CD4-positive, alpha-beta T cell treated with Interleukin-15 for 4 hours (primary cell): ENCODE results near the gene HIVEP3.
"Not testable (repeated sequence)": the region's sequence is repeated elsewhere in the genome, so short reads cannot be mapped to it uniquely, and the experiment has no call there.

ENCODE experiments used
- DNase-seq: peaks from one replicate; pipeline ENCODE4 v3.0.0-alpha.2; 2020; ENCODE audit warnings: low spot score

HIVEP3 gene

DNA sequence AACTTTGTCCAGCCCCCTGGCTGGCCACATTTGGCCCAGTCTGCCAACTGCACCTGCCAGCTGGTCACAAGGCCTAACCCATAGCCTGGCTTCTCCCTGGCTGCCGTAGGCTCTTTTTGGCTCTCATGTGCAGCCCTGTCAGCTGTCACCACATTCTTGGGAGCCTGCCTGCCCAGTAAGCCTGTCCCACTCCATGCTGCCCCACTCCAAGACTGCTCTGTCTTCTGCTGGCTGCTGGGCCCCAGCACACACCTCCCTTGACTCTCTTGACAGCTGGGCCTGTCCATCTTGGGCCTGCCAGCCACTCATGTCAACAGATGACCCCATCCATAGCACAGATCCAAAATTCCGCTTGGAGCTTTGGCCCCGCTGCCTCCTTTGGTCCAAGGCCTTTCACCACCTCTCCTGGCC, 360.0 kb downstream of the HIVEP3 start:
- no peak for DNase-seq

GRCh38 chr1:41557751-41558455, 360.8 kb downstream of the HIVEP3 start:
- no peak for DNase-seq

GRCh38 chr1:41554746-41555145, 364.0 kb downstream of the HIVEP3 start:
- DNase-seq, result not testable (repeated sequence)

DNA sequence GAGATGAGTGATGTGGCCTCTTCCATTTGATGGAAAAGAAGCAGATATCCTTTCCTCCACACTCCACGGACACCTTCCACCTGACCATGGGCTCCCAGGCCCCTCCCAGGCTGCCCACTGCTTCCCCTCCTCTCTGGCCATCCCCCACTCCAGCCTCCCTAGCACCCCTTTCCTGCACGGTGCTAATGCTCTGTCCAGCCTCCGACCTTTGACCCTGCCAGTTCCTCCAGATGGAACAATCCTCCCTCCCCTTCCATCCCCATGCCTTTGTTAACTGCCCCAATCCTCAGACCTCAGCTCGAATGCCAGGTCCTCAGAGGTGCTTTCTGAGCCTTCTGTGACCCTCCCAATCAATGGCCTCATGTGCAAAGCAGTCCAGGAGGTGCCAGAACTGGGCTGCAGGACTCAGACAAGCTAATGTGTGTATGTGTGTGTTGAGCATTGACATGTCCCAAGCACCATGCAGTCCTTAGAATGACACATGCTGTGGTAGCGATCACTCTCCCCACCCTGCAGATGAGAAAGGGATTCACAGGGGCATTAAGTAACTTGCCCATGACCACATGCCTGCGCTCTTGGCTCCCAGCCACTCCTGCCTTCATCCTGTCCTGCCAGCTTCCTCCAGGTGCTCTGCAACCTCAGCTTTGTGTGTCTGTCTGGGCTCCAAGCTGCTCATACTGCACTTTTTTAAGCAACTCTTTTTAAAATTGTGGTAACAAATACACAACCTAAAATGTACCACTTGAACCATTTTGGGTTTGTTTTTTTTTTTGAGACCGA, 370.8 kb downstream of the HIVEP3 start:
- DNase-seq, result no peak

GRCh38 chr1:41547336-41547735, 371.4 kb downstream of the HIVEP3 start:
- DNase-seq, result no peak

DNA sequence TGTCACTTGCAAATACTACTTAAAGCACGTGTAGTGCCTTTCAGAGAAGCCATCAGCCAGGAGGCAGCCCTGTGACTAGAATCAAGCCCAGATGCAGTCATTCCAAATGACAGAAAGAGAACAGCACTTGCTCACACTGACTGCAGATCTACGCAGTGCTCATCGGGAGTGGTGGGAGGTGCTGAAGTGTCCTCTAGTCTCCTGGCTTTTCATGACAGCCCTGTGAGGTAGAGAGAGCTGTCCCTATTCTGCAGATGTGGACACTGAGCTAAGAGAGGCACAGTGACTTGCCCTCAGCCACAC, 371.9 kb downstream of the HIVEP3 start:
- DNase-seq, result no peak

- no peak for DNase-seq
These were observed 372.5 kb downstream of the HIVEP3 start for GRCh38 chr1:41545996-41546832.

GRCh38 chr1:41542196-41542930, 376.4 kb downstream of the HIVEP3 start:
- no peak for DNase-seq

- no peak for DNase-seq
These were observed 377.1 kb downstream of the HIVEP3 start for GRCh38 chr1:41541592-41541952.

DNA sequence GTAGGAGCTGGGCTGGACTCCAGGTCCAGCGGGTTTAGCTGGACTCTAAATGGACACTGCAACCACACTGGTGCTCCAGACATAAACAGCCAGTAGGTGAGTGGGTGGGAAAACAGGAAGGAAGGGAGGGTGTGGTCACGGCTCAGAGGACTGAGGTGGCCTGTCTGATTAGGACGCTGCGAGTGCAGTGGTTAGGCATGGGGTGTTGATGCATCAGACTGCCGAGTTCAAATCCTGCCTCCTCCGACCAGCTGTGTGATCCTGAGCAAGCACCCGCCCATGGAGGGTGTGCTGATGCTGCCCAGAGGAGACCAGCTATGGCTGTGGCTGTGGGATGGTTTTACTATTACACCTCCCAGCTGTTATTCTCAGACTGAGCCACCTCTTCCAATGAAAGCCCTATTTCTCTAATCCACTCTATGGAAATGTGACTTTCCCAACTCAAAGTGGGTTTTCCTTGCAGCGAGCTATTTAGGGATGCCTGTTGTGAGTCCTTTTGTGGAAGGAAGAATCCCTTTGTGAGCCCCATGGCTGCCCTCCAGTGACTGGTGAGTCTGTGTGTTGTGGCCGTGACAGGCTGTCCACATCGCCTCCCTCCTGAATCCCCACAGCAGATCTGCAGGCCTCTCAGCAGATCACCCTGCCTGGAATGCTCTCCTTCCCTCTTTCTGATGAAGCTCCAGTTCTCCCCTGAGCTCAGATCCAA, 377.7 kb downstream of the HIVEP3 start:
- DNase-seq, result no peak

DNA sequence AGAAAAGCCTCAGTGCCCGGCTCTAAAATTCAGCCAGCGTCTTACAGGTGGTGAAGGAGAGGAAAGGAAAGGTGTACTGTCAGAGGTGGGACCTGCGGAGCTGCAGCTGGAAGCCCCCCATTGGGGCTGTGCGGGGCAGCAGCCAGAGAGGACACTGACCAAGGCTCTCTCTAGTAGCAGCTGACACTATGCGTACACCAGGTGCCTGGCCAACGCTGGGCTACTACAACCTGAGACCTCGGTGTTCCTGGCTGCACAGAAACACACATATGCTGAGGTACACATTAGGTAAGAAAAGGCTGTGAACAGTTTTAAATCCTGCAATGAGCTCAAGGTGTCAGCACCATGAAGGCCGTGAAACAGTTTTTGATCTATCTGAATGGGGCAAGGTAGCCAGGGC, 378.7 kb downstream of the HIVEP3 start:
- DNase-seq, result no peak

- no peak for DNase-seq
These were observed 379.3 kb downstream of the HIVEP3 start for GRCh38 chr1:41539418-41539805.

- no peak for DNase-seq
These were observed 379.8 kb downstream of the HIVEP3 start for GRCh38 chr1:41538741-41539417.

DNA sequence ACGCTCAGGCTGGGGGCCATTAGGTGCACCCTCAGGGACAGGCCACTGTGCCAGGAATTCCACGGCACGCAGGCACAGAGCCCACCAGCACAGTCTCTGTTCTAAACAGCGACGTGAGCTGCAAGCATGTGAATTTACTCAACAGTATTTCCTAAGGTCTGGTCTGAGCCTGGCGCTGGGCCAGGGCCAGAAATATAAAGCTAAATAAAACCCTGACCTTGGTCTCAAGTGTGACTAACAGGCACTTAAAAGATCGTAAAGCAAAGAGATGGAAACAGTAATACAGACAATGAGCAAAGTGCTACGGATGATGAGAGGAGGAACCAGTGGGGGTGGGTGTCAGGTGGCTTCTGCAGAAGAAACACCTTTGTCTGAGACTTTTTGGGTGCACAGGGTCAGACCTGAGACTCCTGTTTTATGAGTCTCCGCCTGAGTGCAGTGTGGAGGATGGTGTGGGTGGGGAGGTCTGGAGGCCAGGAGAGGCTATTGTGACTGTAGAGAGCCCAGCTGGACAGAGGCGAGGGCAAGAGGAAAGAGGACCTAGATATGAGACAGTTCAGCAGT, 380.9 kb downstream of the HIVEP3 start:
- no peak for DNase-seq

GRCh38 chr1:41537251-41537650, 381.5 kb downstream of the HIVEP3 start:
- DNase-seq, result no peak

DNA sequence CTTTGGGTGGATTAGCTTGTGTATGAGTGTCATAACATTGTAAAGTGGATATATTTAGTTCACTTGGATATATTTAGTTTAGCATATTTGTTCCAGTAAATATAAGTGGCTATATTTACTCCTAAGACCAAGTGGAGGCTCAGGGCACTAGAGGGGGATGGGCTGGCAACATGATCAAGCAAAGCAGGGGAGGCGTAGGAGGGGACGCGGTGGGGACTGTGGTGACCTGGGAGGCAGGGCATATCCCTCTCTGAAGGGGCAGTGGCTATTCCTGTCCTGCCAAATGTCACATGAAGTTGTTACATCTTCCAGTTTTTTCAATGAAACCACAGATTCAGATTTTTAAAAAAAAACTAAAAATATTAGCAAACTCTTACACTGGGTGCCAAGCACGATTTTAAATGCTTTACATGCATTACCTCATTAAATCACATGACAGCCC, 382.3 kb downstream of the HIVEP3 start:
- no peak for DNase-seq

DNA sequence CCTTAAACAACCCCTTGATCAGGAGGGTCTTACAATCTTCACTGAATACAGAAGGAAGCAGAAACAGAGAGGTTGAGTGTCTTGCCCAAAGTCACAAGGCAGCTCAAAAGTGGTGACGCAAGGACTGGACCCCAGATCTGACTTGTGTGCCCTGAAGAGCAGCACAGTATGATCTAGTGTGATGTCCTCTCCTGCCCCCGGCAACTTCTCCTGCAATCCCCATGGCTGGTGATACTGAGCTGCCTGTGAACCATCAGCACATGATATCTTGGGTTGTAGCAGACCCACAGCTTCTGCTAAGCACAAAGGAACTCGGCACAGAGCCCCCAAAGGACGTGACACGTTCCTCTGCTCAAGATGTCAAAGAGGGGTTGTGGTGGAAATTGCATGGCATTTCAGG, 383.0 kb downstream of the HIVEP3 start:
- no peak for DNase-seq

GRCh38 chr1:41535276-41535675, 383.4 kb downstream of the HIVEP3 start:
- DNase-seq, result no peak

DNA sequence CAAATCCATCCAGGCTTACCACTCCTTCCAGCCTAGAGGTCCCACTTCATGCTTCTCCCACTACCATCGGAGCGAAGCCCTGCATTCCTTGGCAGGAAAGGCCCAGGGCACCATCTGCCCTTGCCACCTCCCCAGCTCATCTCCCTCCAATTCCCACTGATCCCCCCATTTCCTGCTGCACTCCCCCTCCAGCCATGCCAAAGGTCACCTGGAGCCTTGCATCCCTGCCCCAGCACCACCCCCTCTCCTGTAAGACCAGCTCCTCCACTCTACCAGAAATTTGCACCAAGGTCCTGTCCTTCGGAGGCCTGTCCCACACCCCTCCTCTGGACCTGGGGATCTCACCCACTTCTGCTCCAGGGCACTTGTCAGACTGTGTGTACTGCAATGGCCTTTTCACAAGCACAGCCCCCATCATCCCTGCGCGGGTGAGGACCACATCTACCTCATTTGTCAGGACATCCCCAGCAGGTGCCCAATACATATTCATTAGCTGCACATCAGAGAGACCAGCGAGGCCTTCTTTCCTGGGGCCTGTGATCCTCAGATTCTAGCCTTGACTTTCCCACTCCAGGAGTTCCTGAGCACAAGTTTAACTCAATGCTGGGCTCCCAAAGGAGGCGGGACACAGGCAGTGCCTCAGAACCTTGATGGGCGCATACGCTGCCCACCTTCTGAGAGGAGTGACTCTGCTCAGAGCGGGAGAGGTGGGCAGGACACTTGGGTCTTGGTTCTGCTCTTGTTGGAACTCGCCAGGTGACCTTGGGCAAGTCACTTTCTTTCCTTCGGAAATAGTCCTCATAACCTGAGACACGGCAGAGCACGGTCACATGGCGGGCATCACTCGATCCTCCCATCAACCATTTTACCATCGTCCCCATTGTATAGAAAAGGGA, 384.3 kb downstream of the HIVEP3 start:
- DNase-seq, result no peak

DNA sequence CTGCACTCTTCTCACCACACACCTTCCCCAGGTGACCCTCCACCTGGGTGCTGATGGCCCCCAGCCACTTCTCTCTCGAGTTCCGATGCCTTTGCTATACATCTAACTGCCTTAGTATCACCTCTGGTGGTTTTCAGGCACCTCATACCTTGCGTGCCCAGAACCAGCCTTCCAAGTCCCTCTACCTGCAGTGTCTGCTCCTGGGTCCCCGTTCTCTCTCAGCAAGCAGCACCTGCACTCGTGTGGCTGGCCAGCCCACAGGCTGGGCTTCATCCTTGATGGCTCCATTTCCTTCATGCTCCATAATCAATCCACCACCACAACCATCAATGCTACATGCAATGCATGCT, 385.0 kb downstream of the HIVEP3 start:
- DNase-seq, result no peak
